ENCODE data around the gene ABCC5.
"Not testable (repeated sequence)": the region's sequence is repeated elsewhere in the genome, so short reads cannot be mapped to it uniquely, and the experiment has no call there.

The ABCC5 gene

DNA sequence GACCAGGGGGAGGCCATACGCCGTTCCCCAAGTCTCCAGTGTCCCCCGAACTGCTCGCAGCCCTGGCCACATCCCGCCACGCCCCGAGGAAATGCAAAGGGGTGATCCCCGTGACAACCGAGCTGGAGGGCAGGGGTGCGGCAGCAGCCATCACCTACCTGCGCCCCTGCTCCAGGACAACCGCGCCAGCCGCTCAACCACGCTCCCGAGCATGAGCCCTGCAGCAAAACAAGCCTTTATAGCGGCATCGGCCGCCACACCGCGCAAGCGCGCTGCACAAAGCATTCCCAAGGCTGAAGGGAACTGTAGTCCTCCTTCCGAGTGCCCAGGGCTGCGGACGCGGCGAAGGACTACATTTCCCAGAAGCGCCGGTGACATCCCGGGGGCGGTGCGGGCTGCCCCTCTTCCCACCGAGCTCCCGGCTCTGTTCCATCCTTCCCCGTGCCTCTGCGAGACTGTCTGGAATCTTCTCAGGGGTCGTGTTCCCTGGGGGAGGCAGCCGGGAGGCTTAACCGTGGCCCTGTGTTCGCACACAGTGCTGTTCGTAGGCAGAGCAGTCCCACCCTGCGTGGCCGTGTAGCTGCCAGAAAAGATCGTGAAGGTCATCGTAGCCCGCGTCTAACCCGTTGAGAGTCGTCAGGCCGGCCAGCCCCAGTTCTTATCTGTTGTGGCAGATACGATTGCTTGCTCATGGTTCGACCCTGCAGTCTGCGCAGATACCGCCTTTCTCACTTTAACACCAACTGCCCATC is at the start of gene ABCC5:
TSS of gene ABCC5 (minus strand) at position 213 of the 752 bp plus-strand sequence. CDS start 3,492 bp downstream, outside the sequence.
- DNase-seq: peak; percentile 96

DNA sequence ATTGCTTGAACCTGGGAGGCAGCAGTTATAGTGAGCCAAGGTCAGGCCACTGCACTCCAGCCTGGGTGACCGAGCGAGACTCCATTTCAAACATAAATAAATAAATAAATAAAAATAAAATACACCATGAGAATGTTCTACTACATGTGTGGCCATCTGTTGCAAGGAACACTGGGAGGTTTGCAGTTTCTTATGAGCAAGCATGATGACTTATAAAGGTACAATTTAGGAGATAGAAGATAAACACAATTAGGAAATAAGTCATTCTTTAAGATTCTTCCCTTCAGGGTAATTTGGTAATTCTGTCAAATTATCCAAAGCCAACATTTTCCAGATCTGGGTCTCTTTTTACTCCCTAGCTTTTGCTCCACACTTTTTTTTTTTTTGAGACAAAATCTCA is 48.5 kb upstream of the ABCC5 start:
- no peak for DNase-seq

DNA sequence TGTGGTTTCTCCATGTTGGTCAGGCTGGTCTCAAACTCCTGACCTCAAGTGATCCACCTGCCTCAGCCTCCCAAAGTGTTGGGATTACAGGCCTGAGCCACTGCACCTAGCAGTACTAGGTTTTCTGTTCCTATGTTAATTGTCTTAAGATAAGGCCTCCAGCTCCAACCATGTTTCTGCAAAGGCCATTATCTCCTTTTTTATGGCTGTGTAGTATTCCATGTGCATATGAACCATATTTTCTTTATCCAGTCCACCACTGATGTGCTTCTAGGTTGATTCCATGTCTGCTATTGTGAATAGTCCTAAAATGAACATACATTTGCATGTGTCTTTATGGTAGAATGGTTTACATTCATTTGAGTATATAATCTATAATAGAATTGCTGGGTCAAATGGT is 45.0 kb upstream of the ABCC5 start:
- no peak for DNase-seq

GRCh38 chr3:184059424-184059823 is 41.7 kb upstream of the ABCC5 start:
- no peak for DNase-seq

GRCh38 chr3:184058029-184058428 is 40.3 kb upstream of the ABCC5 start:
- DNase-seq: no peak

- DNase-seq: no peak
Measured at GRCh38 chr3:184052767-184053166, 35.1 kb upstream of the ABCC5 start, which contains the start of gene HTR3C. Gene HTR3C (plus strand): TSS chr3:184053047. CDS start chr3:184053081, 34 bp downstream.

DNA sequence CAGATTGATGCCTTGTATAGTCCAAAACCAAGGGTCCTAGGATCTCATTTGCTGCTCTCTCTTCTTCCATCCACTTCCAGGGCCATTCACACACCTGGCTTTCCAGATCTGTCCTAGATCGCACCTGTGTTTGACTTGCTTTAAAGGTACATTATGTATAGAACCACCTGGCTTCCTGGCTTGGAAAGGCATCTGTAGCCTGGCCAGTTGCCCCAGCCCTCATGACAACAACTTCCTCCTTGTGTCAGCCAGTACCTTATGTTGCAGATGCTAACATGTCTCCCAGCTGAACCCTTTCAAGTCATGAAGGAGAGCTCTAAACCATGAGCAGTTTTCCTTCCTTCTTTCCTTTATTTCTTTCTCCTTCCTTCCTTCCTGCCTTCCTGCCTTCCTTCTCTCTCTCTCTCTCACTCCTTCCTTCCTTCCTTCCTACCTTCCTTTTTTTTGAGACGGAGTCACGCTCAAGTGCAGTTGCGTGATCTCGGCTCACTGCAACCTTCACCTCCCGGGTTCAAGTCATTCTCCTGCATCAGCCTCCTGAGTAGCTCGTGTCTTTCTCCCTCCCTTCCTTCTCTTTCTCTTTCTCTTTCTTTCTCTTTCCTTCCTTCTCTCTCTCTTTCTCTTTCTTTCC is 32.6 kb upstream of the ABCC5 start:
- peak; percentile 46 for DNase-seq

DNA sequence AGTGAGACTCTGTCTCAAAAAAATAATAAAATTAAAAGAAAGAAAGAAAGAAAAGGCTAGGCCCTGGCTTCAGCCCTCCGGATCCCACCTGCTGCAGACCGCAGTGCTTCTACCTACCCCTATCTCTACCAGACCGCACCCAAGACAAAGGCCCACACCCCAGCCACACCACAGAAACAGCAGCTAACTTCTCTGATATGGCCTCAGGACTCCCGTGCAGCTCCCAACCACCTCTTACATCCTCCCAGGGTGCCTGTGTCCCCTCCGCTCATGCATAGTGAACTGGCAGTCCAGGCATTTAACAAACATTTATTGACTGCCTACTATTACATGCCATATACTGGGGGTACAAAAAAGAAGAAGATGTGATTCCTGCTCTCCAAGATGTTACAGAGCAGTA is 28.3 kb upstream of the ABCC5 start:
- DNase-seq: no peak

DNA sequence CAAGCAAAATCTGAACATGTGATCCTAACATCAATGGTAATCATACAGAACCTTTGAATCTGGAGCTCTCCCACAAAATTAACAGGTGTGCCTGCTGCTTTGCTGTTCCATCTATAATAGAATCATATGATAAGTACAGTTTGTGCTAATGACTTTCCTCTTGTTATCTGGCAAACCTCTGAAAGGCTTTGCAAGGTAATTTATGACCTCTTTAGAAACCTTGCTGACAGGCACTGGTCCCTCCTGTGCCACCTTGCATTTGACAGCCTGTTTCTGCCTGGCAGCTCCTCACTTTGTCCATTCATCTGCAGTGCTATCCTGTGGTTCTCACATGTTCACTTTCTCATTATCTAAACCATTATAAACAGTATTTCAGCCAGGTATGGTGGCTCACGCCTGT is 24.9 kb upstream of the ABCC5 start:
- DNase-seq: no peak

DNA sequence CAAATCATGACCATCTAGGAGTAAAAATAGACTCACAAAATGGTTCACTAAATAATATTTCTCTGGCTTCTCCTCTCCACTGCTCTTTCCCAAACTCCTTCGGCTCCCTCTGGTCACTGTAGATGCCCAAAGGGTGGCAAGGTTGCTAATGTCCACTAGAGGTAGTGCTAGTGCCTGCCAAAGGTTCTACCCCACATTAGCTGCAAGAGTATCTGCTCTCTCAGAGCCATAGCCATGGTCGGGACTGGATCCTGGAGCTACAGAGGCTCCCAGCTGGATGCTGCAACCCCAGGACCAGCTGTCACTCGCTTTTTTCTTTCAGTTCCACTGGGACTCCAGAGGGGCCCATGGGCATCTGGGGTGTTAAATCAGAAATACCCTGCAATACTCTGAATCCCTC is 22.3 kb upstream of the ABCC5 start:
- no peak for DNase-seq

DNA sequence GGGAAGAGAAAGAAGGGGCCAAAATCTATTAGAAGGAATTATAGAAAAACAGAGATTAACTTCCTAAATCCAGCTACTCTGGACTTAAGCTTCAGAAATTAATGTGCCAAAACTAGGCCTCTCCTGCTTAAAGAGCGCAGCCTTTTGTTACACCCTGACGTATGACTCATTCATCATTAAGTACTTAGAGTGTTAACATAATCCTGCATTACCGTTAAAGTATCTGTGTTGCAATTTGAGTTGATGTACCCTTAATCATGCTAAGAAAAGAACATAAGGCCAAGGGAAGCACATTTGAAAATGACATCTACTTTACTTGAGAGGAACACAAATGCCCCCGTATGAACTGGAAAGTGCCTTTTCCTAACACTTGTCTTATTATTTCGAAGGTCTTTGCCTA is 21.7 kb upstream of the ABCC5 start:
- no peak for DNase-seq

- DNase-seq: not testable (repeated sequence)
Measured at GRCh38 chr3:184038307-184038706, 20.6 kb upstream of the ABCC5 start.

- no peak for DNase-seq
Measured at GRCh38 chr3:184037816-184038215, 20.1 kb upstream of the ABCC5 start.

DNA sequence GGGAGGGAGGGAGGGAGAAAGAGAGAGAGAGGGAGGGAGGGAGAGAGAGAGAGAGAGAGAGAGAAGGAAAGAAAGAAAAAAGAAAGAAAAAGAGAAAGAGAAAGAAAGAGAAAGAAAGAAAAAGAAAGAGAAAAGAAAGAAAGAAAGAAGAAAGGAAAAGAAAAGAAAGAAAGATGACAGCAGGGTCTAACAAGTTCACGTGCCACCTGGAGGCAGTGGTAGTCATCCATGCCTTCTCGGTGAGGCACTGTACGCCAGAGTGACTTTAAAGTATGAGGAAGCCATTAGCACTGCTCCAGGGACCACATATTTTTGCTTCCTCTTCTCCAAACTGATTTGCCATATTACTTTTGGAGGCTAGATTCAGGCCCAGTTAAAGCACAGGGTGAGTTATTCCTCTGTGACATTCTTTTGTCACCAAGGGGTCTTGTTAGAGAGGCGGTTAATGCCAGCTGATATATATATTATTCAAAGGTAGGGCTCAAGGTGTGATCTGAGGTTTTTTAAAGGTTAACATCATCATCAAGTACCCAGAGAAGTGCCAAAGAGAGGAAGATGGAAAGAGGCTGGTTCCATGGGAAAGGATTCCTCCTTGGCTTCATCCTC is 13.6 kb upstream of the ABCC5 start, which contains the start of gene HTR3D:
TSS of gene HTR3D (plus strand) at position 556 of the 606 bp plus-strand sequence. CDS start at position 556, 0 bp downstream.
- DNase-seq: no peak

- DNase-seq: no peak
Measured at GRCh38 chr3:184030536-184030935, 12.9 kb upstream of the ABCC5 start.

DNA sequence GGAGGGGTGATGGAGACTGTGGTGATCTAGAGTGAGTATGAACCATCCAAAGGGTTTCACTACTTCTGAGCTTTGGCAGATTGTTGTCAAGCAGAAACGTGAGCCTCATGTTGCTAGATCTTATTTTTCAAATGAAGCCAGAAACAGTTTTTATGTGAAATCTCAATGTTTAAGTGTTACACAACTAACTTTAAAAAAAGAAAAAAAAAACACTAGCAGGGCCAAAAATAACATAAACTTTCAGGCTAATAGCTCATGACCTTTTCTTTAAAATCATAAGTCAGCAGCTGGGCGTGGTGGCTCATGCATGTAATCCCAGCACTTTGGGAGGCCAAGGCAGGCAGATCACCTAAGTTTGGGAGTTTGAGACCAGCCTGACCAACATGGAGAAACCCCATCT is 11.8 kb upstream of the ABCC5 start:
- no peak for DNase-seq

GRCh38 chr3:184028275-184028890 is 10.7 kb upstream of the ABCC5 start:
- DNase-seq: not testable (repeated sequence)

GRCh38 chr3:184025256-184025655 is 7.6 kb upstream of the ABCC5 start:
- DNase-seq: not testable (repeated sequence)

DNA sequence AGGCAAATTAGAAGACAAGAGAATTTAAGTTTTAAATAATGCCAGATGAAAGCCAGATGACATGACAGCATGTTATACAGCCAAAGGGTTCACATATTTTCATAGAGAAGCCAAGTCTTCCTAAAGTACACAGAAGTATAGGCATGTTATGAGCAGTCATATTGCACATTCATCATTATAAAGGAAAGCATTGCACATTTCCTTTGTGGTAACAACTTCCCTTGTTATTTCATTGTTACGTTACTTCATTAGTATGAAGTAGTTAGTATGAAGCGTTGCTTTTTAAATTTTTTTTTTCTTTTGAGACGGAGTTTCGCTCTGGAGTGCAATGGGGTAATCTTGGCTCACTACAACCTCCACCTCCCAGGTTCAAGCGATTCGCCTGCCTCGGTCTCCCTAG is 4.6 kb upstream of the ABCC5 start:
- no peak for DNase-seq

DNA sequence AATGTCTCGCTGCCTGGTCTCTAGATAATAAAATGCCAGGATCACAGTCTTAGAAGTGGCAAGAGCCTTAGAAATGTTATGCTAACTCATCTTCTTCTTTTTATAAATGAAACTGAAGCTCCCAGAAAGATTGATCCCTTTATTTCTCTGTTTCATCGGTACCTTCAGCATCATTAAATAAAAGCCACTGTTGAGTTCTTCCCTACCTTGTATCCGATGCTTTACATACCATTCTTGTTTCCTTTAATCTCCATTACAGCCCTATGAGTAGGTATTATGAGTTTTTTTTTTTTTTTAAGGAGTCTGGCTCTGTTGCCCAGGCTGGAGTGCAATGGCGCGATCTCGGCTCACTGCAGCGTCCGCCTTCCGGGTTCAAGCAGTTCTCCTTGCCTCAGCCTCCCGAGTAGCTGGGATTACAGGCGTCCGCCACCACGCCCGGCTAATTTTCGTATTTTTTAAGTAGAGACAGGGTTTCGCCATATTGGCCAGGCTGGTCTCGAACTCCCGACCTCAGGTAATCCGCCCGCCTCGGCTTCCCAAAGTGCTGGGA is 815 bp upstream of the ABCC5 start:
- no peak for DNase-seq

DNA sequence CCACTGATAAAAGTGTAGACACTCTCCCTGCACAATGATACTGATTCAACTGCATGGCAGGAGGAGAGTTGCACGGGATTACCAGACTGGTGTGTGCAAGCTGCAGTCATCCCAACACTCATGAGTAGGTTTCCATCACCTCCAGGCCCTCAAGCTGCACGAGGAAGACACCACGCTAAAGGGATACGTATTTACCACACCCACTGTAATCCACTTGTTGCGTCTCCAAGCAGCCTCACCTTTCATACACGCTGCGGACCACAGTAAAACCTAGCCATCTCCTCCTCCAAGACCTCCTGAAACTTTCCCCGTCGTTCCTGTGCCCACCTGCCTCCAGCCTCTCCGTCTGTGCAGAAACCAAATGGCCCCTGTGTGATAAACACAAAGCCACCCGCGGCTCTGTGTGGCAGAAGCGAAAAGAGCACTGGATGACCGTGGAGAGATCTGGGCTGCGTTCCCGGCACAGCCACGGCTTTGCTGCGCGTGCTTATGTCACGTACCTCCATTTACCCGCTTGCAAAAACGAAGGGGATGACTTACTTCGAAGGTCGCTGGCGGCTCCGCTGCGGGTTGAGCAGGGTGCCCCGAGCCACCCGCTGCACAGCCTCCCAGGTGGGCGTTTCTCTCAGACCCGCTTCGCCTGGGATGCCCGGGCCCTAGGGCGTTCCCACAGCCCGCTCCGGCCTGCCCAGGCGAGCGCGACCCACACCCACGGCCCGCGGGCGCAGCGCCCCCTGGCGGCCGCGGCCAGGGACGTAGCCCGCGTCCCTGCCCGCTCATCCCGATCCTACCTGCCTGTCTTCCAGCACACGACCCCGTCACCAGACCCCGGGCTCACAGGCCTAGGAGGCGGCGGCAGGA is 643 bp downstream of the ABCC5 start:
- peak; percentile 55 for DNase-seq

DNA sequence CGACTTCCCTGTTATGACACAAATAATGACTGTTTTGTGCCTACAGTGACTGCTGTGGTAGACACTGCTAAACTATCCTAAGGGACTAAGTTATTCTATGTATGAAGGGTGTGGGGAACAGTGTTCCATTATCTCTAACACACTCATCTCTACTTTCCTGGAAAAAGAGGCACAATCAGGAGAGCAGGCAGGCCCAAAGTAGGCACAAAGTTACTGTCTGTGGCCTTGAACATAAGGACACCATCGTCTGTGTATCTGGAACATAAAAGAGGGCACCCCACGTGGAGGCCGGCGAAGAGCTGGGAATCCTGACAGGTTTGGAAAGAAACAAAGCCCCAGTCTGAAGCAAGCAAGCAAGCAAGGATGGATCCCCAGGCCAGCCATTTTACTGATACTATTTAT is 1.5 kb downstream of the ABCC5 start:
- no peak for DNase-seq
